Iris pigment epithelial cell (primary cell): ENCODE data around the gene CYP26C1.

Experiments
- DNase-seq: peaks from one replicate; pipeline ENCODE4 v3.0.0-alpha.2; 2011; ENCODE audit warnings: low read depth

Gene CYP26C1

DNA sequence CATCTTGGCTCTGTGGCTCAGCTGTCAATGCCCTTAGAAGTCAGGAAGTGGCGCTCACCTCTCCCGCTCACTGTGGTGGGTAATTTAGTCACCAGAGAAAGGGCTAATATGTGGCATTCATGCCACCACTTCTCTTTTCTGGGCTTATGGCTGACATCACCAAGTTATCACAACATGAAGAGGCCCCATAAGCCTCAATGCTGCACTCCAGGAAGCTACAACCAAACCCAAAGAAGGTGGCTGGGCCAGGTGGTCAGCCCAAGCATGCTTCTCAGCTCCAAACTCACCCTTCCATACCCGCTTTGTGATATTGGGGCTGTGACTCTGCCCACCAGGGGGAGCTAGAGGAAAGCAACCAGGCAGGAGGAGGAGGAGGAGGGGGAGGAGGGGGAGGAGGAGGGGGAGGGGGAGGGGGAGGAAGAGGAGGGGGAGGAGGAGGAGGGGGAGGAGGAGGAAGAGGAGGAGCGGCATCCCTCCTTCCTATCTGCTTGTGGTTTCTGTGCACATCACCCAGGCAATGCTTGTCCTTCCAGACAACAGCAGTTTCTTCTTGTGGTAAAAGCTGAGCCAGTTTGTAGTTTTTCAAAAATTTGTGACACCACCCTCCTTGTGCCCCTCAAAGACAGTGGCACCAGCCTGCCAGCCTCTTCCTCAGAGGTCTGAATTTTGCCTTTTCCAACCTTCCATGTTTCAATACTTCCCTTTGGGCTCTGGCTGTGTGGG, 55.2 kb downstream of the CYP26C1 start:
- peak; percentile 32 for DNase-seq
